CD14-positive monocyte (primary cell): ENCODE measurements around the gene CCDC12. TPM values are rescaled to one million over a fixed set of nuclear protein-coding genes. Genes with fewer than 3 reads are reported as not detected.

Experiments used
- DNase-seq, 3 donors: peaks; one replicate each; pipeline ENCODE4 v3.0.0-alpha.2; 2011 to 2022
- H2AFZ ChIP-seq: 2 replicates; pipeline ENCODE4 v1.6.0; 2012; ENCODE audit warnings: mild to moderate bottlenecking, low read depth, low read length, inconsistent platforms; ENCODE audit not compliant: insufficient read depth, poor library complexity, severe bottlenecking
- H3K27ac ChIP-seq, 2 donors: 1 replicate in 1 of 2; 2 replicates in 1 of 2; pipeline ENCODE4 v1.5.1; 2012 to 2013; ENCODE audit warnings: low read length in 2 of 2, control low read depth in 1 of 2, inconsistent platforms in 1 of 2, low read depth in 1 of 2, mild to moderate bottlenecking in 1 of 2
- H3K27me3 ChIP-seq, 2 donors: one replicate each; pipeline versions ENCODE4 v1.6.0 to v1.6.1; 2011 to 2013; ENCODE audit warnings: low read length in 2 of 2; ENCODE audit not compliant: control insufficient read depth in 2 of 2, insufficient read depth in 2 of 2
- H3K36me3 ChIP-seq, 2 donors: replicated peaks in 1 of 2; 1 replicate in 1 of 2; 2 replicates in 1 of 2; pipeline versions ENCODE4 v1.5.1 to v1.6.1; 2012 to 2013; ENCODE audit warnings: low read length in 2 of 2, control low read depth in 1 of 2, inconsistent platforms in 1 of 2, mild to moderate bottlenecking in 1 of 2; ENCODE audit not compliant: insufficient read depth in 2 of 2, control insufficient read depth in 1 of 2
- H3K4me1 ChIP-seq, 2 donors: 1 replicate in 1 of 2; 2 replicates in 1 of 2; pipeline versions ENCODE4 v1.5.1 to v1.6.1; 2012 to 2013; ENCODE audit warnings: low read length in 2 of 2, control low read depth in 1 of 2, inconsistent platforms in 1 of 2, mild to moderate bottlenecking in 1 of 2, moderate library complexity in 1 of 2; ENCODE audit not compliant: insufficient read depth in 2 of 2, control insufficient read depth in 1 of 2
- H3K4me2 ChIP-seq: replicated peaks from 2 replicates; pipeline ENCODE3; 2012; ENCODE audit warnings: low read length, moderate library complexity, mild to moderate bottlenecking; ENCODE audit not compliant: poor library complexity, severe bottlenecking; ENCODE audit errors: extremely low read depth
- H3K4me3 ChIP-seq, 3 experiments: fragments of 200-600 bp in 1 of 3; sonication (generic) in 1 of 3; replicated peaks in 1 of 3; 1 replicate in 2 of 3; 2 replicates in 1 of 3; pipeline ENCODE4 v1.5.1; 2011 to 2013; ENCODE audit warnings: low read length in 3 of 3, mild to moderate bottlenecking in 3 of 3, control low read depth in 2 of 3, low read depth in 2 of 3, inconsistent platforms in 1 of 3, moderate library complexity in 1 of 3
- H3K79me2 ChIP-seq: 2 replicates; pipeline ENCODE4 v1.6.0; 2012; ENCODE audit warnings: mild to moderate bottlenecking, control low read depth, inconsistent platforms, low read length, moderate library complexity; ENCODE audit not compliant: insufficient read depth
- H3K9ac ChIP-seq: 2 replicates; pipeline ENCODE4 v1.6.0; 2017; ENCODE audit warnings: low read length, mild to moderate bottlenecking; ENCODE audit not compliant: insufficient read depth, poor library complexity, severe bottlenecking
- H3K9me3 ChIP-seq, 2 donors: replicated peaks in 1 of 2; 1 replicate in 1 of 2; 2 replicates in 1 of 2; pipeline versions ENCODE4 v1.5.1 to v1.6.1; 2012 to 2013; ENCODE audit warnings: low read length in 2 of 2, control low read depth in 1 of 2; ENCODE audit not compliant: control insufficient read depth in 1 of 2, insufficient read depth in 1 of 2
- H4K20me1 ChIP-seq: 2 replicates; pipeline ENCODE4 v1.6.0; 2012; ENCODE audit warnings: mild to moderate bottlenecking, low read length, control low read depth, moderate library complexity; ENCODE audit not compliant: insufficient read depth
- H3K27ac Mint-ChIP-seq, 7 donors: one replicate each; pipeline ENCODE4 v1.8.0; 2020; ENCODE audit warnings: mild to moderate bottlenecking in 7 of 7, mixed read lengths in 7 of 7, moderate library complexity in 6 of 7, inconsistent platforms in 2 of 7
- H3K27me3 Mint-ChIP-seq, 3 donors: one replicate each; pipeline ENCODE4 v1.8.0; 2021 to 2022; ENCODE audit warnings: low read depth in 3 of 3, mild to moderate bottlenecking in 3 of 3, mixed read lengths in 3 of 3, moderate library complexity in 3 of 3, inconsistent platforms in 1 of 3
- H3K36me3 Mint-ChIP-seq, 2 donors: one replicate each; pipeline ENCODE4 v1.8.0; 2020; ENCODE audit warnings: mixed read lengths in 2 of 2, inconsistent platforms in 1 of 2, mild to moderate bottlenecking in 1 of 2
- H3K4me1 Mint-ChIP-seq: one replicate; pipeline ENCODE4 v1.8.0; 2020; ENCODE audit warnings: mild to moderate bottlenecking, mixed read lengths
- H3K4me3 Mint-ChIP-seq, 2 donors: one replicate each; pipeline ENCODE4 v1.8.0; 2020; ENCODE audit warnings: mild to moderate bottlenecking in 2 of 2, mixed read lengths in 2 of 2, moderate library complexity in 1 of 2
- H3K9me3 Mint-ChIP-seq, 7 donors: one replicate each; pipeline ENCODE4 v1.8.0; 2020 to 2022; ENCODE audit warnings: mixed read lengths in 7 of 7, mild to moderate bottlenecking in 6 of 7, moderate library complexity in 6 of 7, inconsistent platforms in 2 of 7
- CTCF ChIP-seq: fragments of 200-600 bp; IDR thresholded peaks from one replicate; pipeline ENCODE4 v1.8.0; 2022; ENCODE audit warnings: antibody characterized with exemption, mild to moderate bottlenecking
- WGBS: methylation state at CpG from one replicate; pipeline ENCODE4 v1.1.5; 2013; ENCODE audit warnings: missing lambda C conversion rate; ENCODE audit not compliant: insufficient coverage; 5-methylcytosine and 5-hydroxymethylcytosine counted together
- intact Hi-C, 2 donors: fragments of 100-400 bp; cut with micrococcal nuclease; formaldehyde crosslinking; loops; one replicate each; pipeline versions ENCODE4 v1.15.0 to v1.15.1; 2023
- polyA plus RNA-seq, 3 donors: library from polyadenylated mRNA; depleted of rRNA in 1 of 3; unstranded in 2 of 3; stranded (reverse) in 1 of 3; fragments of 300-500 nt in 2 of 3; fragments of >200 nt in 1 of 3; fragmentation: Illumina TruSeq in 2 of 3; gene quantifications; 1 replicate in 2 of 3; 2 replicates in 1 of 3; pipeline ENCODE4 v1.2.3, GENCODE V29; 2012 to 2021

Gene CCDC12
- polyA plus RNA-seq, 3 donors = 50.1 to 70.7 (median 55.8) TPM

DNA sequence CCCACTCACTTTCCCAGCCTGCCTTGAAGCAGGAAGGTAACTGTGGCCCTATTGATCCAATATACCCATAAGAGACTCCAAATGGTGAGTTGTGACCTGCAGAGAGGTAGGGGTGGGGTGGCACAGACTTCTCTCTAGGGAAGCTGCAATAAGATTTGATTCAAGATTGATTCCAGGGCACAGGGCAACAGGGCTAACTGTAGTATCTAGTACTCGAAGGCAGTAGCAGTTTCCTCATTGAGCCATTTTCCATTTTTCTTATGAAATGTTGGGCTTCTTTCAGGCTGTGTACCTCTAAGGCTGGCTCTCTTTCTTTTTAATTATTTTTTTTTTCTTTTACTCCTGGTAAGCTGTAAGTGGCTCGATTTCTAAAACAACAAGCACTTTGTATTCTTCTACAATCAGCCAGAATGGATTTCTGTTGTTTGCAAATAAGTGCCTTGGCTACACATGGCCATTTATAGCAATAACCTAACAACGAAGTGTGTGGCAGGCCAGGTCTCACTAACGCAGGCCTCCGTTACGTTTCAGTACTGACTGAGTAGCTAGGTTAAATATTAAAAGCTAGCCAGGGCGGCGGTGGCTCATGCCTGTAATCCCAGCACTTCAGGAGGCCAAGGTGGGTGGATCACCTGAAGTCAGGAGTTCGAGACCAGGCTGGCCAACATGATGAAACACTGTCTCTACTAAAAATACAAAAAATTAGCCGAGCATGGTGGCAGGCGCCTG lies 19.3 kb downstream of the CCDC12 start:
- peaks cover 97% of the 10 kb centered on the region for H4K20me1 ChIP-seq
- peaks cover 26 to 35% of the 10 kb centered on the region in 2 donors for H3K36me3 Mint-ChIP-seq

More for the DNA sequence above, 19.3 kb downstream of the CCDC12 start:
- DNase-seq = peak in 1 of 3 donors; percentile 34
- peaks cover 0 to 4% of the 10 kb centered on the region in 2 donors for H3K36me3 ChIP-seq
- H3K27ac Mint-ChIP-seq = peak overlapping the region in 4 of 7 donors; percentile 53 to 95 (median 74)
- no peak overlapping the region for H3K4me3 ChIP-seq
- no peak overlapping the region for H3K4me2 ChIP-seq
- peaks cover 82 to 88% of the 10 kb centered on the region in 2 donors for H3K4me1 ChIP-seq
- H3K9me3 ChIP-seq = no peaks in the 10 kb centered on the region
- peaks cover 0 to 2% (median 1%) of the 10 kb centered on the region in 3 donors for H3K27me3 Mint-ChIP-seq
- H3K9ac ChIP-seq = no peak overlapping the region
- no peak overlapping the region for H3K27ac ChIP-seq
- no peaks in the 10 kb centered on the region for H3K9me3 Mint-ChIP-seq
- TF ChIP-seq CTCF = no peak
- peaks cover 99% of the 10 kb centered on the region for H3K79me2 ChIP-seq
- no peaks in the 10 kb centered on the region for H3K27me3 ChIP-seq
- H3K4me1 Mint-ChIP-seq = peaks cover 94% of the 10 kb centered on the region
- H2AFZ ChIP-seq = no peak overlapping the region
- H3K4me3 Mint-ChIP-seq = no peak overlapping the region
- intact Hi-C loops = loop anchor here in 1 of 2 donors (10.0 kb wide), 1 partner anchor 552 kb away; the partner anchor contains the start of genes CCR5AS and CCRL2
- WGBS = 66% methylated on average over 4 of the region's 11 CpGs
